GM19240 (cell line): ENCODE data around the gene CIAO3.
"Not testable (repeated sequence)": the region's sequence is repeated elsewhere in the genome, so short reads cannot be mapped to it uniquely, and the experiment has no call there.

ENCODE experiments used
- DNase-seq: peaks from one replicate; pipeline ENCODE4 v3.0.0; 2011; ENCODE audit warnings: low spot score; ENCODE audit not compliant: insufficient read length

The CIAO3 gene

DNA sequence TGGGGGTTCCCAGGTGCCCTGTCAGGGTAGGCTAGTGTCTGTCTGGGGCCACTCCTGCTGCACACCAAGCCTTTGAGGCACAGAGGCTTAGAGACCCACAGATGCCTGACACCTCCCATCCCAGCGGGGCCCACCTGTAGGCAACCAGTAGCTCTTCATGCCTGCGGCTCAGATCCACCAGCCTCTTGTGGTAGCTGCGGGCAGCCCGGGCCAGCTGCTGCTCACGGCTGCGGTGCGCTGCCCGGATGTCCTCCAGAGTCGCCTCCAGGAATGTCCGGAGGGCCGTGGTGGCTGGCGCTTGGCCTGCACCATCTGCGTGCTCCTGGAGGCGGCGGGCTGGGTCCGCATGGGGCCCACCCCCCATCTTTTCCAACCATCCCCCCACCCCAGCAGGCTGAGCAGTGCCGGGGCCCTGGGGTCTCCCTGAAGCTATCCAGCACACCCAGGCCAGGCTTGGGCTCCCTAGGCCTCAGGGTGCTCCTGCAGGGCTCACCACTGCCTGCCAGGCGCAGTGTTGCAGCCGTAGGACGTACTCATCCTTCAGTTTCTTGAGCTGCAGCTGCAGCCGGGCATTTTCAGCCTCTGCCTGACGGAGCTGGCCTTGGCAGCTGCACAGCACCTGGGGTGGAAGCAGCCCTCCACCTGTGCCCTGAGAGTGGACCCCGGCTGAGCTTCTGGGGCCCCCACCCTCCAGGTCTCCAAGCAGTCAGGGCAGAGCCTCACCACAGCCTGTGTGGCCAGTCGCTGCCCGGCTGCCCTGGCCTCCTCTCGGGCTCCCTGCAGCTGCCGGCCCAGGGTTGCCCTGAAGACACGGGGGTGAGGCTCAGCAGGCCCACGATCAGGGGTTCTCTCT lies 16.4 kb downstream of the CIAO3 start:
- no peak for DNase-seq

- DNase-seq = no peak
Measured at GRCh38 chr16:723695-724094, 17.1 kb downstream of the CIAO3 start.

- no peak for DNase-seq
Measured at GRCh38 chr16:722835-723633, 17.8 kb downstream of the CIAO3 start.

DNA sequence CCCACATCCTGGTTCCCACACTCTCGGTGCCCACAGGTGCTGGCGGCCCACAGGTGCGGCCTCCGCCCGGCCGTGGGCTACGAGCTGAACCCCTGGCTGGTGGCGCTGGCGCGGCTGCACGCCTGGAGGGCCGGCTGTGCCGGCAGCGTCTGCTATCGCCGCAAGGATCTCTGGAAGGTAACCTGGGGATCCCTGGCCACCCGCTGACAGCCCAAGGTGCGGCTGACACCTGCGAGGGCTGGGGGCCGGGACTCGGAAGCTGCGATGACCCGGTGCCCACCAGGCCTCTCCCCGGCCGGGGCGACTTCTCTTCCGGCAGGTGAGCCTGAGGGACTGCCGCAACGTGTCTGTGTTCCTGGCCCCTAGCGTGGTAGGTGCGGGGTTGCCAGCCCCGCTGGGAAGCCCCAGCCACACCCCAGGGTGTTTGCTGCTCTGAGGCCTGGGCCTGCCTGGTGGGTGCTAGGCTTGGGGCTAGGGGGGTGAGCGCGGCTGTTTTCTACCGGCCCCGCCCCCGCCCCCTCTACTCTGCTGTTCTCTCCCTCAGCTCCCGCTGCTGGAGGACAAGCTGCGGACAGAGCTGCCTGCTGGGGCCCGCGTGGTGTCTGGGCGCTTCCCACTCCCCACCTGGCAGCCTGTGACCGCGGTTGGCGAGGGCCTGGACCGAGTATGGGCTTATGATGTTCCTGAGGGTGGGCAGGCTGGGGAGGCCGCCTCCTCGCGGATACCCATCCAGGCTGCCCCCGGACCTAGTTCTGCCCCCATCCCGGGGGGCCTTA lies 18.8 kb downstream of the CIAO3 start:
- no peak for DNase-seq

DNA sequence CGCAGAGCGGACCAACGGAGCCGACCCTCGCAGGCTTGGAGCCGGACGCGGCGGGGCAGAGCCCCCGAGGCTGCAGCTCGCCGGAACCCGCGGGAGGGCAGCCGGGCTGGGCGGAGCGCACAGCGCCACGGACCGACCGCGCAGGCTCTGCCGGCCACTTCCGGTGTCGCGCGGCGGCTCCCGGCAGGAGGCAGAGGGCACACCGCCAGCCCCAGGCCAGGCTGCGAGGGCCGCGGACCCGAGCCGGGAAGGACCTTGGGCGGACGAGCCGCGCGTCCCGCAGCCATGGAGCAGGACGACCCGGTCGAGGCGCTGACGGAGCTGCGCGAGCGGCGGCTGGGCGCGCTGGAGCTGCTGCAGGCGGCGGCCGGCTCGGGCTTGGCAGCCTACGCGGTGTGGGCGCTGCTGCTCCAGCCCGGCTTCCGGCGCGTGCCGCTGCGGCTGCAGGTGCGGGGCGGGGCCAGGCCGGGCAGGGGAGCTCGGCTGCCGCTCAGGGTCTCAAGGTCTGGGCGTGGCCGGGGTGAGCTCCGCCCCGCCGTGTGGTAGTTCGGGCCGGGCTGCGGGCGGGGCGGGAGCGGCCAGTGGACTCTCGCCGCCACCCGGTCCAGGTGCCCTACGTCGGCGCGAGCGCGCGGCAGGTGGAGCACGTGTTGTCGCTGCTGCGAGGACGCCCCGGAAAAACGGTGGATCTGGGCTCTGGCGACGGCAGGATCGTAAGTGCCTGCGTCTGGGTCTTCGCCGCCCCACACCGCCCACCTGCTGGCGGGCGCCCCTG lies 19.6 kb downstream of the CIAO3 start, which contains the start of gene ANTKMT:
Gene ANTKMT, plus strand, starts transcription at position 157 of the 775 bp plus-strand sequence. Its CDS starts 129 bp downstream, at position 286.
- peak; percentile 95 for DNase-seq

GRCh38 chr16:720447-720989 lies 20.3 kb downstream of the CIAO3 start:
- DNase-seq = peak; percentile 77

GRCh38 chr16:719815-720446 lies 20.9 kb downstream of the CIAO3 start:
- no peak for DNase-seq

DNA sequence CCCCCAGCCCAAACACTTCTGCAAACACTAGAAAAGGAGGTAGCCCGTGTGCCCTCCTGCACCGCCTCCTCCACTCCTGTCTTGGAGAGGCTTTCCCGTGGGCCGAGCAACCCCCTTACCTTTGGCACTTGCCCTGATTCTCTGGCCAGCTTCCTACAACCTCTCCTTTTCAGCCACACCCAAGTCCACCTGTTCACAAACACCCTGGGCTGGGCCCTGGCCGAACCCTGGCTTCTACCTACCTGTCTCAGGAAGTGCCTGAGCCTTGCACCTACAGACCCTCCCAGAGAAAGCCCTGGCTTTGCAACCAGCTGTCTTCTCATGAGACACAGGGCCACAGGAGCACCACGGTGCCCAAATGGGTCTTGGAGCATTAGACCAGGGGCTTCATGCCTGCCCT lies 21.9 kb downstream of the CIAO3 start:
- no peak for DNase-seq

GRCh38 chr16:718389-718788 lies 22.4 kb downstream of the CIAO3 start:
- DNase-seq = no peak

DNA sequence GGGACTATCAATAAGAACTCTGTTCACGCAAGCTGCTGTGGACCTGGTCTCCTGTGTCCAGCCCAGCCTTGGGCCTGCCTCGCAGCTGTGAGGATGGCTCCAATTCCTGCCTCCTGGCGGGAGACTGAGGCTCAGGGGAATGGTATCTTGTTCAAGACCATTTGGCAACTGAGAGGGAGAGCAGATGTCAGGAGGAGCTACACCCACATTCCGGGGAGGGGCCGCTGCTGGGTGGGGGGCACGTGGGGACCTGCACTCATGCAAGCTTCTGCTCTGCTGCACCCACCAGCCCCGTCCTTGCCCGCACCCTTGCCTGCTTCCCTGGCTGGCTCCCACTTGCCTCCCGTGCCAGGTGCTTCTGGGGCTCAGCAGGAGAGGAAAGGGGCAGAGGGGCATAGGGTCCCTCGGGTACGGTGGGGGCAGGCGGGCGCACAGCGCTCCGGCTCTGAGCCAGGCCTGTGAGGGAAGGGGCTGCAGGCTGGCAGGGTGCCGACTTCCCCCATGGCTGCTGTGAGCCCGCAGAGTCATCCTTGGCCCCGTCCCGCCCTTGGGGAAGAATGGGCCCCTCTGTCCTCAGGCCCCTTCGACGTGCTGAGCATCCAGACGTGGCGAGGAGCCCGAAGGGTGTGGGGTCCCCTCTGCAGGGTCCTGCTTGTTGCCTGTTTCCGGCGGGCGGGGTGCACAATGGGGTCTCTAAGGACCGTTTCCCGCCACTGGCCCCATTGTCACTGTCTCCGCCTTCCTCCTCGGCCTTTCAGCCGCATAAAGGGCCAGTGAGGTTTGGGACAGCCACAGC lies 23.1 kb downstream of the CIAO3 start:
- DNase-seq = no peak

DNA sequence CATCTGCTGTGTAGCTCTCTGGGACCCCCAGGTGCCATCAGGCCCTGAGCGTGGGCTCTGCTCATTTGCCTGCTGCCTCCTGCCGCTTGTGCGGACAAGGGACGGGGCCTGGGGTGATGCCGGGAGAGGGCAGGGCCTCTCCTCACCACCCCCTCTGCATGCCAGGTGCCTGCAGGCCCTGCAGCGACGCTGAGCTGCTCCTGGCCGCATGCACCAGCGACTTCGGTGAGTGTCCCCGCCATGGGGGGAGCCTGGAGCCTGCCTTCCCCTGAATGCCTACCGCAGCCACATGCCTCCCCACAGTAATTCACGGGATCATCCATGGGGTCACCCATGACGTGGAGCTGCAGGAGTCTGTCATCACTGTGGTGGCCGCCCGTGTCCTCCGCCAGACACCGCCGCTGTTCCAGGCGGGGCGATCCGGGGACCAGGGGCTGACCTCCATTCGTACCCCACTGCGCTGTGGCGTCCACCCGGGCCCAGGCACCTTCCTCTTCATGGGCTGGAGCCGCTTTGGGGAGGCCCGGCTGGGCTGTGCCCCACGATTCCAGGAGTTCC lies 23.9 kb downstream of the CIAO3 start:
- no peak for DNase-seq

- DNase-seq = no peak
Measured at GRCh38 chr16:716200-716568, 24.6 kb downstream of the CIAO3 start.

DNA sequence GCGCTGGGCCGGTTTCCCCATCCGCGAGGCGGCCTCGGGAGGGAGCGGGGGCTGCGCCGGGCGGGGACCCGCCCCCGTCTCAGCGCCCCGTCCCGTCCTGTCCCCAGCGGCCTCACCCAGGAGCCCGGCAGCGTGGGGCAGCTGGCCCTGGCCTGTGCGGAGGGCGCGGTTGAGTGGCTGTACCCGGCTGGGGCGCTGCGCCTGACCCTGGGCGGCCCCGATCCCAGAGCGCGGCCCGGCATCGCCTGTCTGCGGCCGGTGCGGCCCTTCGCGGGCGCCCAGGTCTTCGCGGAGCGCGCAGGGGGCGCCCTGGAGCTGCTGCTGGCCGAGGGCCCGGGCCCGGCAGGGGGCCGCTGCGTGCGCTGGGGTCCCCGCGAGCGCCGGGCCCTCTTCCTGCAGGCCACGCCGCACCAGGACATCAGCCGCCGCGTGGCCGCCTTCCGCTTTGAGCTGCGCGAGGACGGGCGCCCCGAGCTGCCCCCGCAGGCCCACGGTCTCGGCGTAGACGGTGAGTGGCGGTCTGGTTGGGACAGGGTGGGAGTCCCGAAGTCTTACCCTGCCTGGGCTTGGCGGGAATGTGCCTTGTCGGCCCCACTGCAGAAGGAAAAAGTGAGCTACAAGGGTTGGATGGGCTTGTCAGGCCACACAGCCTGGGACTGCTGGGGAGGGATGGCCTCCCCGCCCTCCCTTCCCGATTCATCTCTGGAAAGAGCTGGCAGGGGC lies 25.2 kb downstream of the CIAO3 start:
- DNase-seq = no peak

DNA sequence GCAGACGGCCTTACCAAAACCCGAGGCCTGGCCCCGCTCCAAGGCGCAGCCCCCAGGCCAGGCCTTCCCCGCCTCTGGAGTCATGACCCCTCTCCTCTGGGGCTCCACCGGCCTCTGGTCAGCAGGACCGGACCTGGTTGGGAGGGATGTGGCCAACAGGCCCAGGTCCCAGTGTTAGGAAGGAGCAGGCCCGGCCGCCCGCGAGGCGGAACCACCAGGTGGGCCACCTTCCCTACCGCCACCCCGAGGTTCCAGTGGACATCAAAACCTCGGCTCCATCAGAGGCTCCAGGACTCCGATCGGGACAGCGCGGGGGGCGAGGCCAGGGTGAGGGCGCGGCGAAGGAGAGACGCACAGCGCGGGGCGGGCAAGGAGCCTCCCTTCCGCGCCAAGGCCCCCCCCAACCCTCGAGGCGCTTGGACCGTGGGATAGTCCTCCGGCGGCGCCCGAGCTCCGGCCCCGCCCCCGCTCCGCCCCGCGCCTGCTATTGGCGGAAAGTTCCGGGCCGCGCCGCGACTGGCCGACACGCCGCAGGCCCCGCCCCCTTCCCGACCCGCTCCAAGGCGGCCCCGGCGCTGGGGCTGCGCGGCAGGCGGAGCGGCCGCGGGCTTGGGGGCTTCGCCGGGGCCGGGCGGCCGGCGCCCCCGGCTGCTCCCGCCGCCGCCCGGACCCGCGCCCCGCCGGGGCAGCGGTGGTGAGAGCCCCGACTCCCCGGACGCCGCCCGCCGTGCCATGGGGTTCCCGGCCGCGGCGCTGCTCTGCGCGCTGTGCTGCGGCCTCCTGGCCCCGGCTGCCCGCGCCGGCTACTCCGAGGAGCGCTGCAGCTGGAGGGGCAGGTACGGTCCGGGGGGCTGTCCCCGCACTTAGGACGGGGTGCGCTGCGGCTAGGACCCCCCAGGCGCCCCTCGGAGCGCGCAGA lies 26.0 kb downstream of the CIAO3 start, which contains the start of gene METRN:
Gene METRN, plus strand, starts transcription at position 561 of the 919 bp plus-strand sequence. Its CDS starts 172 bp downstream, at position 733.
- DNase-seq = peak; percentile 93

GRCh38 chr16:714079-714478 lies 26.7 kb downstream of the CIAO3 start:
- DNase-seq = no peak

DNA sequence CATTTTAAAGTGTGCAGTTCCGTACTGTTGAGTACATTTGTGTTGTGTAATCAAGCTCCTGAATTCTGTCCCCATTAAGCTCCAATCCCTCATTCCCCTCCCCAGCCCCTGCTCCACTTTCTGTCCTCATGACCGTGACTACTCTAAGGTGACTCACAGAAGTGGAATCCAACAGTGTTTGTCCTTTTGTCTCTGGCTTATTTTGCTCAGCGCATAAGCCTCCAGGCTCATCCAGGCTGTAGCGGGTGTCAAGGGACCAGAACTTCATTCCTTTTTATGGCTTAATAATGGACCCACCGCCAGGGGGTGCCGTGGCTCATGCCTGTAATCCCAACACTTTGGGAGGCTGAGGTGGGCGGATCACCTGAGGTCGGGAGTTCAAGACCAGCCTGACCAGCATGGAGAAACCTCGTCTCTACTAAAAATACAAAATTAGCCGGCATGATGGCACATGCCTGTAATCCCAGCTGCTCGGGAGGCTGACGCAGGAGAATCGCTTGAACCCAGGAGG lies 28.0 kb downstream of the CIAO3 start:
- DNase-seq = not testable (repeated sequence)
